ENCODE results near the gene LMF1.
"Not testable (repeated sequence)": the region's sequence is repeated elsewhere in the genome, so short reads cannot be mapped to it uniquely, and the experiment has no call there.

Gene LMF1

GRCh38 chr16:890217-890616 is 80.6 kb downstream of the LMF1 start:
- no peak for DNase-seq

GRCh38 chr16:889586-889985 is 81.2 kb downstream of the LMF1 start:
- no peak for DNase-seq

DNA sequence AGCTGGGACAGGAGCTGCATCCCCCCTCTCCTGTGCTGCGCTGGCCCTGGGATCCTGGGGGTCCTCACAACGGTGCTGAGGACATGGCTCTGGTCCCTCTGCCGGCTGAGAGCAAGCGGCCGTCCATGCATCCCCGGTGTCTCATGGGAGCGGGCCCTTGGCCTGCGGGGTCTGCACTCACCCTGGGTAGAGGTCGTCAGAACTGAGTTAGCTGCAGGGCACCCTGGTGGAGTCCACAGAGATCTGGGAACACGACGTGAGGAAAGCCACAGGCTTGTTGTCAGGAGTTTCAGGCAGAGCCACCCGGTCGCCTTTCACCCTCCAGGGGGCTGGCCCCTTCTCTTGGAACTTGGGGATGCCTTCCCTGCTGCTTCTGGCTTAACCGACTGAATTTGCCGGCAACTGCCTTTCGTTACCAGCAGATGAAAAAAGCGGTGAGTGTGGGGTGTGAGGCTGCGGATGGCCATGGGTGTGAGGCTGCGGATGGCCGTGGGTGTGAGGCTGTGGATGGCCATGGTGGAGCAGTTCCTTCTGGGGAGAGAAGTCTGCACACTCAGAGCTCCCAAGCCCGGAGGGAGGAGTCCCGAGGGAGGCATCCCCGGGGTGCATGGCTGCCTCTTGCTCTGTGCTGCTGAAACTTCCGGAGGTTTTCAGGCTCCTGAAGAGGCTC is 81.7 kb downstream of the LMF1 start:
- DNase-seq, result no peak

DNA sequence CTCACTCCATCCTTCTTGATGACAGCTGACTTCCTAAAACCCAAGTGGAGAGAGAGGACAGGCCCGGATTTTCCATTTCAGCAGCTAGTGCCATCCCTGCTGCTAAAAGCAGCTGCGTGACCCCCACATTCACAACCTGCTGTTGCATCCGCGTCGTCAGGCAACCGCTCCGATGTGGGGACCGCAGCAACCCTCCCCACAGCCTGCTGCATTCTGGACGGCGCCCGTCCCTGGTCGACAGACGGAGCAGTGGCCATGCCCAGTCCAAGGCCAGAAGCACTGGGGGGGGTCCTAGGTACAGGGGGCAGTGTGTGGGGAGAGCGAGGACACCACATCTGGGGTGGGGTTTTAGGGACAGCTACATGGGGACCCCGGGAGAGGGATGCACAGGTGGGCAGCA is 82.3 kb downstream of the LMF1 start:
- DNase-seq, result not testable (repeated sequence)

DNA sequence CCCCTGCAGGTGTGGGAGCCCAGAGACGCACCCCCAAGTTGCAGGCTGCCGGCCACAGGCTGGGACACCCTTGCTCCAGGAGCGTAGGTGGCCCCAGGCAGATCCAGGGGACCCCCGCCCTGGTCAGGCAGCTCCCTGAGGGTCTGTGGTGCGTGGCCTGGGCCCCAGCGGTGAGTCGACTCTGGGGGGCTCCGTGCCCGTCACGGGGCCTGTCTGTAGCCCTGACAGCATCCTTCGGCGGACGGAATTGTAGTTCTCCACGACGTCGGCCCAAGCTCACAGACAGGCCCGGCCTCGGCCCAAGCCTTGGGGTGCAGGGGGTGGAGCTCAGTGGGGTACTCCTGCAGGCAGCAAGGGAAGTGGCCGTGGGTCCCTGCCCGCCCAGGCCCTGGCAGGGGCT is 82.9 kb downstream of the LMF1 start:
- DNase-seq, result no peak

- no peak for DNase-seq
Measured at GRCh38 chr16:886802-887731, 83.7 kb downstream of the LMF1 start.

DNA sequence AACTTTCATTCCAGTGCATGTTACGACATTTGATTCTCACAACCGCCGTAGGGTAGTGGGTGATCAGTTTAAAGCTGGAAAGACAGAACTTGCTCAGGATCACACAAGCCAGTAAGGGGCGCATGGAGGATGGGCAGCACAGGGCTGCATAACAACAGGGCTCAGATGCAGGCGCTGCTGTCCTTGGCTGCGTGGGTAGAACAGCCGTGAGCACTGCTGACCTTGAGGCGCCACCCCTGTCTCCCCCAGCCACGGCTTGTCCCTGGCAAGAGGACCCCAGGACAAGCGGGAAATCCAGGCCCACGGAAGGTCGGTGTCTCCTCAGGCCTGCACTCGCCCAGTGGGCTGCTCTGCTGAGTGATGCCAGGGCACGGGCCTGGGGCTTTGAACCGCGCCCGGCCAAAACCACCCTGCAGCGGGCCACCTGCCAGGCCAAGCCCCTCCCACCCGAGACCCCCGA is 84.7 kb downstream of the LMF1 start:
- no peak for DNase-seq

DNA sequence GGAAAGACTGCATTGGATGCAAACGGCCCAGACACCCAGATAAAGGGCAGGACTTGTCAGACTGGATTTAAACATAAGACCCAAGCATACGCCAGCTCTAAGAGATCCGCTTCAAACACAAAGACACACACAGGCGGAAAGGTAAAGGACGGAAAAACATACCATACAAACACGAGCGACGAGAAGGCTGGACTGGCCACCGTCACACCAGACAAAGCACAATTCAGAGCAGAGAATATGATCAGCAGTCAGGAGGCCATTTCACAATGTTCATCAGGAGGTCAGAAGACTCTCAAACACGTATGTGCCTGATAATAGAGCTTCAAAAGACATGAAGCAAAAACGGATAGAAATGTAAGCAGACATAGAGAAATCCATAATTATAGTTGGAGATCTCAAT is 85.4 kb downstream of the LMF1 start:
- DNase-seq, result no peak

- DNase-seq, result no peak
Measured at GRCh38 chr16:884232-884631, 86.6 kb downstream of the LMF1 start.

DNA sequence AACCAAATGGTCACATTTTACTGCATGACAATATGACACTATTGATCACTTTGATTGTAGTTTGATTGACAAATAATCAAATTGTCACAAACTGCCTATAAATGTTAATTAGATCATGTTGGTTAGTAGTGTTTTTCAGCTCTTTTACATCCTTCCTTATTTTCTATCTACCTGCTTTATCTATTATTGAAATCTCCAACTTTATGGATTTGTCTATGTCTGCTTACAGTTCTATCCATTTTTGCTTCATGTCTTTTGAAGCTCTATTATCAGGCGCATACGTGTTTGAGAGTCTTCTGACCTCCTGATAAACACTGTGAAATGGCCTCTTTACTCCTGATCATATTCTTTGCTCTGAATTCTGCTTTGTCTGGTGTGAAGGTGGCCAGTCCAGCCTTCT is 87.0 kb downstream of the LMF1 start:
- no peak for DNase-seq

DNA sequence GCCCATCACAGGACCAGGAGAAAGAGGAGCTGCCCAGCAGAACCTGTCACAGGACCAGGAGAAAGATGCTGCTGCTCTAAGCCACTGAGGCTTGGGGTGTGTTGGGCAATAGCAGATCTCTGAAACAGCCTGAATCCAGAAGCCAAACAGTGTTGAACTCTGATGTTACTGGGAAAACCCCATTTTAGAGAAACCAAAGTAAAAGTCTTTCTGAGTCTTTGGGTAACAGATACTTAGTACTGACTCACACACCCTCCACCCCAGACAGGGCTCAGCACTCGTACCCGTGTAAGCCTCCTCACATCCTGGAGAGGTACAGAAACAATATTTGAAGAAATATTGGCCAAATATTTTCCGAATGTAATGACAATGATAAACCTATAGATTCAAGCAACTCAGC is 87.4 kb downstream of the LMF1 start:
- DNase-seq, result no peak

GRCh38 chr16:882671-883070 is 88.1 kb downstream of the LMF1 start:
- not testable (repeated sequence) for DNase-seq

- no peak for DNase-seq
Measured at GRCh38 chr16:882256-882655, 88.5 kb downstream of the LMF1 start.

GRCh38 chr16:881219-882097 is 89.3 kb downstream of the LMF1 start:
- DNase-seq, result no peak

- DNase-seq, result no peak
Measured at GRCh38 chr16:880471-881171, 90.2 kb downstream of the LMF1 start.

- DNase-seq, result no peak
Measured at GRCh38 chr16:879986-880385, 90.8 kb downstream of the LMF1 start.

- DNase-seq, result no peak
Measured at GRCh38 chr16:879461-879861, 91.3 kb downstream of the LMF1 start.

DNA sequence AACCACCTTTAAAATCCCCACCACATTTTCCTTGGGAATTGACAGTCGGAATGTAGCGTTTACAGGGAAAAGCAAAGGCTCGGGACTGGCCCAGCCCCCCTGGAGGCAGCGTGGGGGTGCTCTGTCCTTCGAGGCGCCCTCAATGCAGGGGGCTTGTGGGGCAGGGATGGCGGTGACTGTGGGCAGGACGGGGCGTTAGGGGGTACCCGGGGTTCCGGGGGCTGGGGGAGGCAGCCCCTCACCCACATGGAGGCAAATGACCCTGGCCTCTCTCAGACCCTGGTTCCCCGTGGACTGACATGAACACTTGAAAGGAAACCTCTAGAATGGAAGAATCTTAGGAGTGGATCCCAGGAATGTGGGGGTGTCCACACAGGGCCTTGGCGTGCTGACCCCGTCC is 91.9 kb downstream of the LMF1 start:
- no peak for DNase-seq

DNA sequence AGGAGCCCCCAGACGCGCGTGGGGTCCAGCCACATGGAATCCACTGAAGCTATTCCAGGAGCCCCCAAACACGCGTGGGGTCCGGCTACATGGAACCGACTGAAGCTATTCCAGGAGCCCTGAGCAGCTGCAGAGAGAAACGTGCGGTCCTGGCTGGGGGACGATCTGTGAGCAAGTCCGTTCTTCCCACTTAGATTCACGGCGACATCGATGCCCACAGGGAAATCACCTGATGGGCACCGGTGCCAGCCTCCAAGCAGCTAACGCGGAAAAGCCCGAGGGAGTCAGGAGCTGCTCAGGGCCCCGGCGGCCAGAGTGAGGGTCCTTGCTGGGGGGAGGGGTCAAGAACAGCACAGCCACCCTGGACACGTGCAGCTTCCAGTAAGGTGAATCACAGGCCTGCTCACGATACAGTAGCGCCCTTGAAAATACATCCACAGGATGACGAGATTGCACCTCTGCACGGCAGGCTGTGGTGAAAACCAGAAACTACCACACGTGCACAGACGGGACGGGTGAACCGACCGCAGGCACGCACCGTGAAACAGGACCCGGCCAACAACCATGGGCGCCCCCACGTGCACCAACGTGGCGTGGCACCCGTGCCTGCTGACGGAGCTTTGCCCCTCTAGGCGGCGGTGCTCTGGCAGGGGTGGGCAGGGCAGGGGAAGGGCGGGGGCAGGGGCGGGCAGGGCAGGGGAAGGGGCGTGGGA is 92.6 kb downstream of the LMF1 start:
- DNase-seq, result peak; percentile 10

DNA sequence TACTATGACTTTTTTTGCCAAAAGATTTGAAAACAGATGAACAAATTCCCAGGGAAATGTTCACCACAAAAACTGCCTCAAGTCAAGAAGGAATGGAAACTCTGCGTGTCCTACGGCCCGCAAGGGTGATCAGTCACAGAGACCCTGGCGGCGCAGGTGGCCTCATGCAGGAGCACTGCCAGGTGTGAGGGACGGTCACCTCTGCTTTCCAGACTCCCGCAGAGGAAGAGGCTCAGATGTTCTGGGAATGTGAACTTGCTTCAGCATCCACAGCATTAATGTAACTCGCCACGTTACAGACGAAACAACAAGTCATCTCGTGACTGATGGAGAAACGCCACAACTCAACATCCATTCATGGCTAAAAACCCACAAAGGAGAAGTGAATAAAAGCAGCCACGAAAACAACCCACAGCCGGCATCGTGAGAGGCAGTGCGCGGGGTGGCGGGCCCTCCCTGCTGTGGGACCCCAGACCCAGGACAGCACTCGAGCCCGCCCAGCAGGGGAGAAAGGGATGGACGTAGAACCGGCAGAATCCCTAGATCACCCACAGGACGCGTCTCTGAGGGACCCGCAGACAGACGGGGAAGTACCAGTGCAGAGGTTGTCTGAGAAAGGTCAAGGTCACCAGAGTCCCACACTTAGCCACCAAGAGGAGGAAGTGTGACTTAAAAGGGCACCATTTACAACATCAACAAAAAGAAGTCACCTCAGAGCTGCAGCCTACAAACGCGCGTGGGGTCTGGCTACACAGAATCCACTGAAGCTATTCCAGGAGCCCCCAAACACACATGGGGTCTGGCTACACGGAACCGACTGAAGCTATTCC is 93.3 kb downstream of the LMF1 start:
- DNase-seq, result no peak
